GM23248 (cell line): ENCODE data around the gene ADRB2.

ENCODE experiments used
- EZH2 ChIP-seq: fragments of 200-600 bp; sonication (generic); IDR thresholded peaks from 2 replicates; pipeline ENCODE4 v1.6.1; 2018; ENCODE audit warnings: antibody characterized with exemption, mild to moderate bottlenecking; ENCODE audit not compliant: insufficient read depth, poor library complexity, severe bottlenecking
- EZH2phosphoT487 ChIP-seq: fragments of 200-600 bp; sonication (generic); IDR thresholded peaks from 2 replicates; pipeline ENCODE4 v1.6.1; 2018; ENCODE audit warnings: antibody characterized with exemption, moderate library complexity, mild to moderate bottlenecking, low read depth; ENCODE audit not compliant: insufficient read depth

GRCh38 chr5:148820461-148821395 is 5.7 kb upstream of the ADRB2 start:
- TF ChIP-seq EZH2 (no peak), EZH2phosphoT487 (no peak)
